Measurements from ENCODE around the gene CCL21. TPM values are rescaled to one million over a fixed set of nuclear protein-coding genes. Genes with fewer than 3 reads are reported as not detected.
"Not testable (repeated sequence)": the region's sequence is repeated elsewhere in the genome, so short reads cannot be mapped to it uniquely, and the experiment has no call there.

The CCL21 gene, protein sequence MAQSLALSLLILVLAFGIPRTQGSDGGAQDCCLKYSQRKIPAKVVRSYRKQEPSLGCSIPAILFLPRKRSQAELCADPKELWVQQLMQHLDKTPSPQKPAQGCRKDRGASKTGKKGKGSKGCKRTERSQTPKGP
- not detected in 3 replicates for total RNA-seq
- long read RNA-seq: 0 reads

DNA sequence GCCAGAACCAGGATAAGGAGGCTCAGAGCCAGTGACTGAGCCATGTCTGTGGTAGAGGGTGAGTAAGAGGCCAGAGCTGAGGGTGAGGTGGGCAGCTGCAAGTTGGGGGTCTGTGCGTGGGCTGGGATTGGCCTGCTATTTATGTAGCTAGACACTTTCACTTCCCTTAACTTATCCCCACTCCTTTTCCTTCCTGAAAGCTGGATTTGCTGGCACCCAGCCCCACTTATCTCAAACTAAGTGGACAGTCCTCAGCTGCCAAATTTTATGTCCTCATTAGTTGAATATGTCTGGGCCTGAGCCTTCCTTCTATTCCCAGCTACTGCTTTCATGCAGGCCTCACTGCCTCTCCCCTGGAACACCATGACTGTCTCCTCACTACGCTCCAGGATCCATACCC lies at the start of gene CCL21:
Gene CCL21, minus strand, starts transcription at position 114 of the 400 bp plus-strand sequence. Its CDS starts 70 bp downstream, at position 44.
- Mint-ChIP-seq H3K27me3 (ENCODE audit: low read depth) (peaks cover 23% of the 10 kb centered on the region), H3K9me3 (ENCODE audit: low read depth) (peaks cover 13% of the 10 kb centered on the region), H3K27ac (ENCODE audit: unreplicated experiment) (no peak within 1 kb of the TSS), H3K4me1 (ENCODE audit: low read depth) (no peaks in the 10 kb centered on the region), H3K4me3 (ENCODE audit: unreplicated experiment) (no peak within 1 kb of the TSS), H3K36me3 (ENCODE audit: low read depth) (peaks cover 4% of the 10 kb centered on the region)
- TF ChIP-seq, protein P1, sequence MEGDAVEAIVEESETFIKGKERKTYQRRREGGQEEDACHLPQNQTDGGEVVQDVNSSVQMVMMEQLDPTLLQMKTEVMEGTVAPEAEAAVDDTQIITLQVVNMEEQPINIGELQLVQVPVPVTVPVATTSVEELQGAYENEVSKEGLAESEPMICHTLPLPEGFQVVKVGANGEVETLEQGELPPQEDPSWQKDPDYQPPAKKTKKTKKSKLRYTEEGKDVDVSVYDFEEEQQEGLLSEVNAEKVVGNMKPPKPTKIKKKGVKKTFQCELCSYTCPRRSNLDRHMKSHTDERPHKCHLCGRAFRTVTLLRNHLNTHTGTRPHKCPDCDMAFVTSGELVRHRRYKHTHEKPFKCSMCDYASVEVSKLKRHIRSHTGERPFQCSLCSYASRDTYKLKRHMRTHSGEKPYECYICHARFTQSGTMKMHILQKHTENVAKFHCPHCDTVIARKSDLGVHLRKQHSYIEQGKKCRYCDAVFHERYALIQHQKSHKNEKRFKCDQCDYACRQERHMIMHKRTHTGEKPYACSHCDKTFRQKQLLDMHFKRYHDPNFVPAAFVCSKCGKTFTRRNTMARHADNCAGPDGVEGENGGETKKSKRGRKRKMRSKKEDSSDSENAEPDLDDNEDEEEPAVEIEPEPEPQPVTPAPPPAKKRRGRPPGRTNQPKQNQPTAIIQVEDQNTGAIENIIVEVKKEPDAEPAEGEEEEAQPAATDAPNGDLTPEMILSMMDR (IDR thresholded peaks at IDR 0.05): no peak
- DNase-seq (ENCODE audit: low spot score): no peak

DNA sequence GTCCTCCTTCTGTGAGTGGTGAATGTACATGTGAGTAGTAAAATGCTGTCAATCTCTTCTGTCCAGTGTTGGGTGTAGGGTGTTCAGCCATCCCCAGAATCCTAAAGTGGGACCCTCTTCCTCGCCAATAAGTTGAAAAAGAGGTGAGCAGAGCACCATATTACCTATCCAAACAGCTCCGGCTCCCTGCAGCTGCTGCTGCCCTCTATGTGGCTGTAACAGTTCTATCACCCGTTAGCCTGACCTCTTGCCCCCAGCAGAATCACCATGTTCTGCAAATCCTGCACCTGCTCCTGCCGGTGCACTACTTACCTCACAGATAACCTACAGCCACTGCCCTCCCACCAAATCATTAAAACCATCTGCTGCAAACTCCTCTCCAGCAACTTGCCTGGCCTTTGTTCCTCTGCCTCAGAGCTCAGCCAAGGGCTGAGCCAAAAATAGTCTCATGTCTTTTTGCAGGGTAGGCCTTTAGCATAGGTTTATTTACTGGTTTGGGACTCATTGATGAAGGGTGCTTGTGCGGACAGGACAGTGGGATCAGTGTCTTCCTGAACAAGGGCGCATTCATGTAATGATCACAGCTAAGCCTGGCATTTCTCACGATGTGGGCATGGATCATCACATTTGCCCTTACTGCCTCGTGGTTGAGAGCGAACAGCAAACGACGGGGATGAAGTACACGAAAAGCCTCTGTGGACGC lies 49.6 kb upstream of the CCL21 start:
- TF ChIP-seq, protein P1 (IDR thresholded peaks at IDR 0.05): no peak
- H3K27ac Mint-ChIP-seq (ENCODE audit: unreplicated experiment): no peak overlapping the region
- H3K4me3 Mint-ChIP-seq (ENCODE audit: unreplicated experiment): no peak overlapping the region
- DNase-seq (ENCODE audit: low spot score): no peak
- H3K9me3 Mint-ChIP-seq (ENCODE audit: low read depth): peaks cover 14% of the 10 kb centered on the region
- no peaks in the 10 kb centered on the region for H3K4me1 Mint-ChIP-seq (ENCODE audit: low read depth)
- peaks cover 2% of the 10 kb centered on the region for H3K36me3 Mint-ChIP-seq (ENCODE audit: low read depth)
- peaks cover 26% of the 10 kb centered on the region for H3K27me3 Mint-ChIP-seq (ENCODE audit: low read depth)

DNA sequence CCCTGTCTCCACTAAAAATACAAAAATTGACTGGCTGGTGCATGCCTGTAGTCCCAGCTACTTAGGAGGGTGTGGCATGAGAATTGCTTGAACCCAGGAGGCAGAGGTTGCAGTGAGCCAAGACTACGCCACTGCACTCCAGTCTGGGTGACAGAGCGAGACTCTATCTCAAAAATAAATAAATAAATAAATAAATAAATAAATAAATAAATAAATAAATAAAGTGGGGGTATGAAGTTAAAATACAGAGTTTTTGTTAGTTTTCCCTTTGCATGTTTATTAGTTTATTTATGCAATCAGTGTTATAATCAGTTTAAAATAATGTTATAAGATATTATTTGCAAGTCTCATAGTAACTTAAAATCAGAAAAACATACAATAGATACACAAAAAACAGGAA lies 40.4 kb upstream of the CCL21 start:
- not testable (repeated sequence) for H3K4me1 Mint-ChIP-seq (ENCODE audit: low read depth); H3K36me3 Mint-ChIP-seq (ENCODE audit: low read depth); H3K4me3 Mint-ChIP-seq (ENCODE audit: unreplicated experiment); H3K27ac Mint-ChIP-seq (ENCODE audit: unreplicated experiment); DNase-seq (ENCODE audit: low spot score)
- Mint-ChIP-seq H3K9me3 (ENCODE audit: low read depth) (peaks cover 29% of the 10 kb centered on the region), H3K27me3 (ENCODE audit: low read depth) (peaks cover 50% of the 10 kb centered on the region)

DNA sequence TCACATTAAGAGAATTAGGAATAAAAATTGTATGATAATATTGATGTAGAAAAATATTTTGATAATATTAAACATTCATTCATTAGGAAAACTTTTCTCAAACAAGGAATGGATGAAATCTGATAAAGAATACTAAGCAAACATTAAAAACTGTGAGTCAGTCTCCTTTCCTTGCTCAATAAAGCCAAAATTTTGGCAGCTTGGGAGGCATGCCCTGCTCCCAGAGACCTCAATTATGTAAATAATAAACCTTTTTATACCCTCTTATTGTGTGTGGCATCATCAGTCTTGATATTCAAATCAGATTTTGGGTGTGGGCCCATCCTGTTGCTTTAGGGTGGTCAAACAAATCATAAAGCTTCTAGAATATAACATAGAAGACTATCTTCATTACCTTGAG lies 36.6 kb upstream of the CCL21 start:
- no peak for DNase-seq (ENCODE audit: low spot score)
- TF ChIP-seq, protein P1 (IDR thresholded peaks at IDR 0.05): no peak
- H3K4me1 Mint-ChIP-seq (ENCODE audit: low read depth): peaks cover 4% of the 10 kb centered on the region
- H3K27me3 Mint-ChIP-seq (ENCODE audit: low read depth): peaks cover 29% of the 10 kb centered on the region
- H3K4me3 Mint-ChIP-seq (ENCODE audit: unreplicated experiment): no peak overlapping the region
- H3K9me3 Mint-ChIP-seq (ENCODE audit: low read depth): peaks cover 10% of the 10 kb centered on the region
- no peaks in the 10 kb centered on the region for H3K36me3 Mint-ChIP-seq (ENCODE audit: low read depth)
- H3K27ac Mint-ChIP-seq (ENCODE audit: unreplicated experiment): no peak overlapping the region

DNA sequence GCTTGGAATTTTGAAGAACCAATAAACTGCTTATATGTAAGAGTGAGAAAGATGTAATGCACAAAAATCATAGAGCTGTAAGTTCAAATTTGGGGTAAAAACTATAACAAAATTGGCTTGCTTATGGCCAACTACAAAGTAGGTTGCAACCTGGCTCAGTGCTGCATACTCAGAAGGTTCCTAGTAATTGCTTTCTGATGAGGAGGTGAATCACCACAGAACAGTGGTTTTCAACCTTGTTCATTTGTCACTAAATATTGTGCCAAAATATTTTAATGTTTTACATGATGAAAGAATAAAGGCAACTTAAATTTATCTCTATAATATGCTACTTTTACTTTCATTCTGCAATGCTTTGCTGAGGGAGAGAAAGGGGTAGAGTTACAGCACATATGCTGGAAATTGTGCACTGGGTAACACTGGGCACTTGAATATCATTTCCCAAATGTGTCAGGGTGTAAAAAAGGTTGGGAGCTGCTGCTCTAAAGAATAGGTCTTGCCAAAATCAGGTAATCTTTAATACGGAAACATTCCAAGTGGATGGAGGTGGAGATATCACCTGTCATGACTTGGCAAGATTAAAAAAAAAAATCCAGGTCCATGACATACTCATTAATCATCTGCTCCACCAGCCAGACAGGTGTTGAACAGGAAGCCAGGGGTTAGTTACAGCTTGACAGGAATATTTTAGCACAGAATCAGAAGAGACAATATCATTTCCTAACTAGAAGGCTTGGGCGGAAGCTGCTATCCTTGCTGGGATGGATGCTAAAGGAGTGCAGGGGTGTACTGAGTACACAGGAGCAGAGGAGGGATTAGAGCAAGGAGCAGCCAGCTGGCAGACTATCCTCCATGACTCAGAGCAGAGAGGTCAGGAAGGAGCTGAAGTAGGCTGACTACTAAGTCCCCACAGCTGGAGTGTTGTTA lies 34.6 kb upstream of the CCL21 start:
- TF ChIP-seq, protein P1 (IDR thresholded peaks at IDR 0.05): no peak
- H3K9me3 Mint-ChIP-seq (ENCODE audit: low read depth): peaks cover 10% of the 10 kb centered on the region

More for the DNA sequence above, 34.6 kb upstream of the CCL21 start:
- H3K4me1 Mint-ChIP-seq (ENCODE audit: low read depth): peaks cover 5% of the 10 kb centered on the region
- H3K36me3 Mint-ChIP-seq (ENCODE audit: low read depth): no peaks in the 10 kb centered on the region
- no peak overlapping the region for H3K27ac Mint-ChIP-seq (ENCODE audit: unreplicated experiment)
- DNase-seq (ENCODE audit: low spot score): no peak
- peaks cover 20% of the 10 kb centered on the region for H3K27me3 Mint-ChIP-seq (ENCODE audit: low read depth)
- no peak overlapping the region for H3K4me3 Mint-ChIP-seq (ENCODE audit: unreplicated experiment)
